Left lung (tissue), 10 donors: Measurements from ENCODE around the gene LUM. TPM values are rescaled to one million over a fixed set of nuclear protein-coding genes. Genes with fewer than 3 reads are reported as not detected.

Experiments
- ATAC-seq: fragments of 200-7000 bp; cut with Tn5 transposase; one replicate; pipeline ENCODE4 v1.9.1; 2020; ENCODE audit warnings: moderate library complexity
- DNase-seq, 4 donors: peaks; one replicate each; pipeline ENCODE4 v3.0.0-alpha.2; 2013 to 2020
- H3K27ac ChIP-seq, 2 donors: fragments of 200-600 bp; sonication (generic) in 1 of 2; one replicate each; pipeline versions ENCODE4 v1.5.0 to v1.8.0; 2020 to 2021
- H3K27me3 ChIP-seq, 2 donors: fragments of 200-600 bp; sonication (generic) in 1 of 2; one replicate each; pipeline versions ENCODE4 v1.5.0 to v1.8.0; 2020 to 2021
- H3K36me3 ChIP-seq, 2 donors: fragments of 200-600 bp; sonication (generic) in 1 of 2; one replicate each; pipeline versions ENCODE4 v1.5.0 to v1.8.0; 2020 to 2021
- H3K4me1 ChIP-seq, 2 donors: fragments of 200-600 bp; one replicate each; pipeline ENCODE4 v1.8.0; 2021
- H3K4me3 ChIP-seq, 2 donors: fragments of 200-600 bp; sonication (generic) in 1 of 2; one replicate each; pipeline versions ENCODE4 v1.5.0 to v1.8.0; 2020 to 2021; ENCODE audit warnings: mild to moderate bottlenecking in 1 of 2
- H3K9me3 ChIP-seq, 2 donors: fragments of 200-600 bp; sonication (generic) in 1 of 2; one replicate each; pipeline versions ENCODE4 v1.5.0 to v1.8.0; 2020 to 2021
- intact Hi-C, 2 donors: fragments of 100-400 bp; cut with DNase I; formaldehyde crosslinking; loops; one replicate each; pipeline versions ENCODE4 v1.11.2 to v1.14.2; 2022
- polyA plus RNA-seq, 6 donors: library from polyadenylated mRNA; unstranded; fragments of 120-200 nt; gene quantifications; one replicate each; pipeline ENCODE4 v1.2.1, GENCODE V29; 2013; ENCODE audit not compliant: insufficient read length in 6 of 6
- total RNA-seq, 2 donors: library from RNA; stranded (reverse); fragmentation: NEBNext Ultra II Directional; extraction: Animal tissue kit (Norgen Biotek cat#: 25700); gene quantifications; one replicate each; pipeline ENCODE4 v1.2.1, GENCODE V29; 2021
- TF ChIP-seq, protein P1 (sequence below), 2 donors: fragments of 200-600 bp; sonication (generic) in 1 of 2; IDR thresholded peaks; one replicate each; pipeline versions ENCODE4 v1.5.0 to v1.8.0; 2021; ENCODE audit warnings: antibody characterized with exemption in 2 of 2
- donor health status: DM: no; HTN: yes; CAD: no.
- donor health status: DM: no; HTN: no; CAD: no.

The LUM gene
- total and polyA plus RNA-seq, 8 donors = 605 to 1,088 (median 884) TPM

GRCh38 chr12:91061091-91061490 is 50.2 kb downstream of the LUM start:
- intact Hi-C loops = no loop called here
- TF ChIP-seq, protein P1, sequence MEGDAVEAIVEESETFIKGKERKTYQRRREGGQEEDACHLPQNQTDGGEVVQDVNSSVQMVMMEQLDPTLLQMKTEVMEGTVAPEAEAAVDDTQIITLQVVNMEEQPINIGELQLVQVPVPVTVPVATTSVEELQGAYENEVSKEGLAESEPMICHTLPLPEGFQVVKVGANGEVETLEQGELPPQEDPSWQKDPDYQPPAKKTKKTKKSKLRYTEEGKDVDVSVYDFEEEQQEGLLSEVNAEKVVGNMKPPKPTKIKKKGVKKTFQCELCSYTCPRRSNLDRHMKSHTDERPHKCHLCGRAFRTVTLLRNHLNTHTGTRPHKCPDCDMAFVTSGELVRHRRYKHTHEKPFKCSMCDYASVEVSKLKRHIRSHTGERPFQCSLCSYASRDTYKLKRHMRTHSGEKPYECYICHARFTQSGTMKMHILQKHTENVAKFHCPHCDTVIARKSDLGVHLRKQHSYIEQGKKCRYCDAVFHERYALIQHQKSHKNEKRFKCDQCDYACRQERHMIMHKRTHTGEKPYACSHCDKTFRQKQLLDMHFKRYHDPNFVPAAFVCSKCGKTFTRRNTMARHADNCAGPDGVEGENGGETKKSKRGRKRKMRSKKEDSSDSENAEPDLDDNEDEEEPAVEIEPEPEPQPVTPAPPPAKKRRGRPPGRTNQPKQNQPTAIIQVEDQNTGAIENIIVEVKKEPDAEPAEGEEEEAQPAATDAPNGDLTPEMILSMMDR (IDR thresholded peaks at IDR 0.05) = no peak
- Histone ChIP-seq H3K36me3 (no peaks in the 10 kb centered on the region), H3K4me3 (no peak overlapping the region), H3K9me3 (no peaks in the 10 kb centered on the region), H3K4me1 (no peaks in the 10 kb centered on the region), H3K27me3 (no peaks in the 10 kb centered on the region), H3K27ac (no peak overlapping the region)
- ATAC-seq (no peak), DNase-seq (no peak)

DNA sequence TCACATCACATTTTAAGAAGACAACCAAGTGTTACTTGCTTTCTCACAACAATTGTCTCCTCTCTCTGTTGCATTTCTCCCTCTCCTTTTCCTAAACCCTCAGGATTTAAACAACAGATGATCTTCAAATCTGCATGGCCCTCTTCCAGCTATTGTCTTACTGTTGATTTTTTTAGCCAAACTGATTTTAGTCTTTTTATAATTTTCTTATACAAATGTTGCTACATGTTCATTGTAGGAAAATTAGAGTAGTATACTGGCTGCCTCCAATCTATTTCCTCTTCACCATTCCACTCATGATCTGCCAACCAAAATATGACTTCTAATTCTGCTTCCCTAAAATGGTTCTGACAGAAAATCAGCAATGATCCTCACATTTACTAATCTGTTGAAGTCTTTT is 52.1 kb downstream of the LUM start:
- DNase-seq (no peak), ATAC-seq (no peak)
- Histone ChIP-seq H3K27ac (no peak overlapping the region), H3K4me1 (no peaks in the 10 kb centered on the region), H3K4me3 (no peak overlapping the region), H3K36me3 (no peaks in the 10 kb centered on the region), H3K27me3 (no peaks in the 10 kb centered on the region), H3K9me3 (no peaks in the 10 kb centered on the region)
- TF ChIP-seq, protein P1 (IDR thresholded peaks at IDR 0.05) = no peak
- intact Hi-C loops = no loop called here

- intact Hi-C loops = no loop called here
- ATAC-seq (no peak), DNase-seq (no peak)
- TF ChIP-seq, protein P1 (IDR thresholded peaks at IDR 0.05) = no peak
- H3K27me3 ChIP-seq = no peaks in the 10 kb centered on the region
- no peaks in the 10 kb centered on the region for H3K36me3 ChIP-seq
- no peaks in the 10 kb centered on the region for H3K9me3 ChIP-seq
- no peak overlapping the region for H3K4me3 ChIP-seq
- no peaks in the 10 kb centered on the region for H3K4me1 ChIP-seq
- H3K27ac ChIP-seq = no peak overlapping the region
Observed at GRCh38 chr12:91058786-91059185, 52.5 kb downstream of the LUM start.

- no peaks in the 10 kb centered on the region for H3K4me1 ChIP-seq
- intact Hi-C loops = no loop called here
- TF ChIP-seq, protein P1 (IDR thresholded peaks at IDR 0.05) = no peak
- no peak for ATAC-seq
- no peak within 1 kb of the TSS for H3K27ac ChIP-seq
- no peaks in the 10 kb centered on the region for H3K9me3 ChIP-seq
- no peaks in the 10 kb centered on the region for H3K27me3 ChIP-seq
- H3K4me3 ChIP-seq = no peak within 1 kb of the TSS
- H3K36me3 ChIP-seq = no peaks in the 10 kb centered on the region
- DNase-seq = no peak
Observed at GRCh38 chr12:91057368-91058165, 53.7 kb downstream of the LUM start, which contains the start of gene KERA. Gene KERA, minus strand, starts transcription at chr12:91058024. Its CDS starts 1,743 bp downstream, at chr12:91056281.

- no peak overlapping the region for H3K4me3 ChIP-seq
- no peak for ATAC-seq
- TF ChIP-seq, protein P1 (IDR thresholded peaks at IDR 0.05) = no peak
- H3K4me1 ChIP-seq = no peaks in the 10 kb centered on the region
- intact Hi-C loops = no loop called here
- no peaks in the 10 kb centered on the region for H3K27me3 ChIP-seq
- H3K36me3 ChIP-seq = no peaks in the 10 kb centered on the region
- H3K9me3 ChIP-seq = no peaks in the 10 kb centered on the region
- no peak for DNase-seq
- H3K27ac ChIP-seq = no peak overlapping the region
Observed at GRCh38 chr12:91056488-91056887, 54.8 kb downstream of the LUM start.
